ENCODE results near the gene FBLN2. TPM values are rescaled to one million over a fixed set of nuclear protein-coding genes. Genes with fewer than 3 reads are reported as not detected.

Gene FBLN2
- polyA plus RNA-seq, 3 donors: 0.08 TPM; not detected in 2

- Mint-ChIP-seq H3K4me3 (no peak overlapping the region), H3K36me3 (no peaks in the 10 kb centered on the region), H3K4me1 (peaks cover 4% of the 10 kb centered on the region), H3K27me3 (ENCODE audit: low read depth in 3 of 3) (peaks cover 0 to 1% (median 1%) of the 10 kb centered on the region in 3 donors), H3K27ac (no peak overlapping the region), H3K9me3 (peaks cover 0 to 2% (median 0%) of the 10 kb centered on the region in 7 donors)
- no peaks in the 10 kb centered on the region for H3K36me3 ChIP-seq (replicated peaks in 1 of 2; ENCODE audit: control insufficient read depth in 1 of 2, insufficient read depth in 2 of 2, low read length in 2 of 2)
- H3K4me3 ChIP-seq (replicated peaks in 1 of 3; ENCODE audit: low read depth in 2 of 3, low read length in 3 of 3): no peak overlapping the region
- TF ChIP-seq, protein P1, sequence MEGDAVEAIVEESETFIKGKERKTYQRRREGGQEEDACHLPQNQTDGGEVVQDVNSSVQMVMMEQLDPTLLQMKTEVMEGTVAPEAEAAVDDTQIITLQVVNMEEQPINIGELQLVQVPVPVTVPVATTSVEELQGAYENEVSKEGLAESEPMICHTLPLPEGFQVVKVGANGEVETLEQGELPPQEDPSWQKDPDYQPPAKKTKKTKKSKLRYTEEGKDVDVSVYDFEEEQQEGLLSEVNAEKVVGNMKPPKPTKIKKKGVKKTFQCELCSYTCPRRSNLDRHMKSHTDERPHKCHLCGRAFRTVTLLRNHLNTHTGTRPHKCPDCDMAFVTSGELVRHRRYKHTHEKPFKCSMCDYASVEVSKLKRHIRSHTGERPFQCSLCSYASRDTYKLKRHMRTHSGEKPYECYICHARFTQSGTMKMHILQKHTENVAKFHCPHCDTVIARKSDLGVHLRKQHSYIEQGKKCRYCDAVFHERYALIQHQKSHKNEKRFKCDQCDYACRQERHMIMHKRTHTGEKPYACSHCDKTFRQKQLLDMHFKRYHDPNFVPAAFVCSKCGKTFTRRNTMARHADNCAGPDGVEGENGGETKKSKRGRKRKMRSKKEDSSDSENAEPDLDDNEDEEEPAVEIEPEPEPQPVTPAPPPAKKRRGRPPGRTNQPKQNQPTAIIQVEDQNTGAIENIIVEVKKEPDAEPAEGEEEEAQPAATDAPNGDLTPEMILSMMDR (IDR thresholded peaks at IDR 0.05): no peak
- H3K9ac ChIP-seq (ENCODE audit: insufficient read depth, low read length, poor library complexity, severe bottlenecking): peak overlapping the region; percentile 8
- intact Hi-C loops (cut with micrococcal nuclease): no loop called here
- WGBS (ENCODE audit: insufficient coverage): 80% methylated on average over 1 of the region's 5 CpGs
- H3K4me1 ChIP-seq (ENCODE audit: control insufficient read depth in 1 of 2, insufficient read depth in 2 of 2, low read length in 2 of 2): no peaks in the 10 kb centered on the region
- no peak overlapping the region for H2AFZ ChIP-seq (ENCODE audit: insufficient read depth, low read depth, low read length, poor library complexity, severe bottlenecking)
- H4K20me1 ChIP-seq (ENCODE audit: insufficient read depth, low read length): no peaks in the 10 kb centered on the region
- H3K4me2 ChIP-seq (replicated peaks; ENCODE audit: extremely low read depth, low read length, poor library complexity, severe bottlenecking): no peak overlapping the region
- no peaks in the 10 kb centered on the region for H3K27me3 ChIP-seq (ENCODE audit: control insufficient read depth in 2 of 2, insufficient read depth in 2 of 2, low read length in 2 of 2)
- no peak overlapping the region for H3K27ac ChIP-seq (ENCODE audit: low read depth in 1 of 2, low read length in 2 of 2)
- no peaks in the 10 kb centered on the region for H3K79me2 ChIP-seq (ENCODE audit: insufficient read depth, low read length)
- no peaks in the 10 kb centered on the region for H3K9me3 ChIP-seq (replicated peaks in 1 of 2; ENCODE audit: control insufficient read depth in 1 of 2, insufficient read depth in 1 of 2, low read length in 2 of 2)
- DNase-seq: no peak
Measured at GRCh38 chr3:13566453-13566748, 17.5 kb downstream of the FBLN2 start.

DNA sequence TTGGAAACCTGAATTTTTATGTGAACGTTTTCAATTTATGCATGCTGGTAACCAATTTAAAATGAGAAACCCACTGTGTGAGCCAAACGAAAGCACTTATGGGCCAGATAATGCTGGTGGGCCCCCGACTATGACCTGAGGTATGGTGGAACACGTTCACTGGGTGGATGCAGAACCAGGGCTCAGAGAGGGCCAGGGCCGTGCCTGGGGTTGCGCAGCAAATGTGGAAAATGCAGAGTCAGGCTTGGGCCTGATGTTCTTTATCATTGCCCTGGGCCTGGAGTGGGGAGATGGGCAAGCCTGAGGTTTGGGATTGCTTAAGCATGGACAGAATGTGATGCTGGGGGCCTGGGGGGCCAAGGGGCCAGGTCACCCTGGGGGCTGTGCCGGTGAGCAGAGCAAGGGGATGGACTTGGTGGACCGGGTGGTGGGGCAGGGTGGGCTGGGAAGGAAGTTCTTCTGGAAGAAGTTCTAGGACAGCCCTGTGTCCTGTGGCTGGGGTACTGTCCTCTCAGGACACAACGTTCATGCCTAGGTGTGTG, 17.9 kb downstream of the FBLN2 start:
- H3K27me3 Mint-ChIP-seq (ENCODE audit: low read depth in 3 of 3): peaks cover 0 to 1% (median 1%) of the 10 kb centered on the region in 3 donors
- no peaks in the 10 kb centered on the region for H3K79me2 ChIP-seq (ENCODE audit: insufficient read depth, low read length)
- H3K9ac ChIP-seq (ENCODE audit: insufficient read depth, low read length, poor library complexity, severe bottlenecking): no peak overlapping the region
- TF ChIP-seq, protein P1 (IDR thresholded peaks at IDR 0.05): no peak
- H3K36me3 Mint-ChIP-seq: no peaks in the 10 kb centered on the region
- no peaks in the 10 kb centered on the region for H3K4me1 ChIP-seq (ENCODE audit: control insufficient read depth in 1 of 2, insufficient read depth in 2 of 2, low read length in 2 of 2)
- H3K4me3 Mint-ChIP-seq: no peak overlapping the region
- peaks cover 4% of the 10 kb centered on the region for H3K4me1 Mint-ChIP-seq
- no peak for DNase-seq
- no peak overlapping the region for H2AFZ ChIP-seq (ENCODE audit: insufficient read depth, low read depth, low read length, poor library complexity, severe bottlenecking)
- H3K4me2 ChIP-seq (replicated peaks; ENCODE audit: extremely low read depth, low read length, poor library complexity, severe bottlenecking): no peak overlapping the region
- H3K9me3 ChIP-seq (replicated peaks in 1 of 2; ENCODE audit: control insufficient read depth in 1 of 2, insufficient read depth in 1 of 2, low read length in 2 of 2): no peaks in the 10 kb centered on the region
- H3K36me3 ChIP-seq (replicated peaks in 1 of 2; ENCODE audit: control insufficient read depth in 1 of 2, insufficient read depth in 2 of 2, low read length in 2 of 2): no peaks in the 10 kb centered on the region
- H3K27ac Mint-ChIP-seq: peak overlapping the region in 1 of 7 donors; percentile 17
- H3K27me3 ChIP-seq (ENCODE audit: control insufficient read depth in 2 of 2, insufficient read depth in 2 of 2, low read length in 2 of 2): no peaks in the 10 kb centered on the region
- 89% methylated on average over 9 of the region's 9 CpGs for WGBS (ENCODE audit: insufficient coverage)
- no peak overlapping the region for H3K27ac ChIP-seq (ENCODE audit: low read depth in 1 of 2, low read length in 2 of 2)
- H3K4me3 ChIP-seq (replicated peaks in 1 of 3; ENCODE audit: low read depth in 2 of 3, low read length in 3 of 3): no peak overlapping the region
- H4K20me1 ChIP-seq (ENCODE audit: insufficient read depth, low read length): no peaks in the 10 kb centered on the region
- peaks cover 0 to 2% (median 0%) of the 10 kb centered on the region in 7 donors for H3K9me3 Mint-ChIP-seq
- intact Hi-C loops (cut with micrococcal nuclease): no loop called here

Measured in CD14-positive monocyte (primary cell).